Lung microvascular endothelial cell (primary cell): ENCODE data around the gene EPS15. TPM values are rescaled to one million over a fixed set of nuclear protein-coding genes. Genes with fewer than 3 reads are reported as not detected.
A peak's percentile ranks its signal among the peaks of the same experiment; 100 is the strongest.
"Not testable (repeated sequence)": the region's sequence is repeated elsewhere in the genome, so short reads cannot be mapped to it uniquely, and the experiment has no call there.

Experiments
- DNase-seq, 2 donors: peaks; one replicate each; pipeline versions ENCODE4 v3.0.0 to v3.0.0-alpha.2; 2010; ENCODE audit warnings: low read depth in 2 of 2
- total RNA-seq: library from RNA; depleted of rRNA; stranded (reverse); fragments of >200 nt; gene quantifications from 2 replicates; pipeline ENCODE4 v1.2.1, GENCODE V29; 2014

EPS15 gene
- total RNA-seq, 1 donor from 2014 or later: 83.1 TPM

- peak in 1 of 2 donors; percentile 7 for DNase-seq
Measured at GRCh38 chr1:51515312-51515960, 3.6 kb downstream of the EPS15 start.

- peak in 1 of 2 donors; percentile 11 for DNase-seq
Measured at GRCh38 chr1:51514733-51515132, 4.3 kb downstream of the EPS15 start.

DNA sequence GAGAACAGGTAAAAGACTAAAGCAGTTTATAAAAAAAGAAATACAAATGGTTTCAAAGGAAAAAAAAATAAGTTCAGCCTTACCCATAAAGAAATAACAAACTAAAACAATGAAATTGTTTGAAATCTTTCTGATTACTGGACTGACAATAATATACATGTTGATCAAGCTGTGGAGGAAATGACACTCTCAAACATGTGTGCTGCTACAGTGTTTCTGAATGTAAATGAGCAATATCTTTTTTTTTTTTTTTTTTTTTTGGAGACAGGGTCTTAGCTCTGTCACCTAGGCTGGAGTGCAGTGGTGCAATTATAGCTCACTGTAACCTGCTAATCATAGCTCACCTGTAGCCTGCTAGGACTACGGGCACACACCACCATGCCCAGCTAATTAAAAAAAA is 6.5 kb downstream of the EPS15 start:
- peak in 1 of 2 donors; percentile 35 for DNase-seq

DNA sequence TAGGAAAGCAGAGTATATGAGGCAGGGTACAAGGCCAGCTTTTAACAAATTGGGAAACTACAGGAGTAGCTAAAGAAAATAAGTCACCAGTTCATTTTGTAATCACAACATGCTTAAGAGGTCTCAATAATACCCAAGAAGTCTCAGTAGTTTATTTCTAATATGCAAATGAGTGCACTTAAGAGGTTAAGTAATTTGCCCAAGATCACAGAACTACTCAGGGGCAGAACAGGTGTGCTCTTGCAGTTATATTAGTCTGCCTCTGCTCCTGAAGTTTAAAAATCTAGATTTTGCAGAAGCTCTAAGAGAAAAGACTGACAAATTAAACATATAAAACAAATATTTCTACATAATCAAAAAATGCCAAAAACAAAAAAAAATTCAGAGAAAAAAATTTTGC is 6.9 kb downstream of the EPS15 start:
- DNase-seq: no peak

GRCh38 chr1:51509773-51510172 is 9.3 kb downstream of the EPS15 start:
- DNase-seq: no peak

GRCh38 chr1:51506537-51506936 is 12.5 kb downstream of the EPS15 start:
- DNase-seq: peak in 1 of 2 donors; percentile 16

DNA sequence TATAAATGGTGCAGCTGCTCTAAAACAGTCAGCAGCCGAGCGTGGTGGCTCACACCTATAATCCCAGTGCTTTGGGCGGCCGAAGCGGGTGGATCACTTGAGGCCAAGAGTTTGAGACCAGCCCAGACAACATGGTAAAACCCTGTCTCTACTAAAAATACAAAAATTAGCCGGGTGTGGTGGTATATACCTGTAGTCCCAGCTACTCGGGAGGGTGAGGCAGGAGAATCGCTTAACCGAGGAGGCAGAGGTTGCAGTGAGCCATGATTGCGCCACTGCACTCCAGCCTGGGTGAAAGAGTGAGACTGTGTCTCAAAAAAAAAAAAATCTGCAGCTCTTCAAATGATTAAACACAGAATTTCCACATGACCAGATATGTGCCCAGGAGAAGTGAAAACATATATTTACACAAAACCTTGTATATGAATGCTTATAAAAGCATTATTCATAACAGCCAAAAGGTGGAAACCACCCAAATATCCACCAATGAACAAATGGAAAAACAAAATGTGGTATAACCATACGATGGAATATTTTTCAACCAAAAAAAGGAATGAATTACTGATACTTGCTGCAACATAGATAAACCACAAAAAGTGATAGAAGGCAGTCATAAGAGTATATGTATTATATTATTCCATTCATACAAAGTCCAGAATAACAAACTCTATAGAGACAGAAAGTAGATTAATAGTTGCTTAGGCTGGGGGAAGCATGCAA is 14.1 kb downstream of the EPS15 start:
- no peak for DNase-seq

DNA sequence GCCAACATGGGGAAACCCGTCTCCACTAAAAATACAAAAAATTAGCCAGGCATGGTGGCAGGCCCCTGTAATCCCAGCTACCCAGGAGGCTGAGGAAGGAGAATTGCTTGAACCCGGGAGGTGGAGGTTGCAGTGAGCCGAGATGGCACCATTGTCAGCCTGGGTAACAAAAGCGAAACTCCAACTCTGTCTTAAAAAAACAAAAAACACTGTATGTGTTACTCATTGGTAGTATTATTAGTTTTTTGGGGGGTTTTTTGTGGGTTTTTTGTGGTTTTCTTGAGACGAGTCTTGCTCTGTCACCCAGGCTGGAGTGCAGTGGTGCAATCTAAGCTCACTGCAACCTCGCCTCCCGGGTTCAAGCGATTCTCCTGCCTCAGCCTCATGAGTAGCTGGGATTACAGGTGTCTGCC is 17.8 kb downstream of the EPS15 start:
- DNase-seq: not testable (repeated sequence)

- no peak for DNase-seq
Measured at GRCh38 chr1:51499694-51500093, 19.4 kb downstream of the EPS15 start.

DNA sequence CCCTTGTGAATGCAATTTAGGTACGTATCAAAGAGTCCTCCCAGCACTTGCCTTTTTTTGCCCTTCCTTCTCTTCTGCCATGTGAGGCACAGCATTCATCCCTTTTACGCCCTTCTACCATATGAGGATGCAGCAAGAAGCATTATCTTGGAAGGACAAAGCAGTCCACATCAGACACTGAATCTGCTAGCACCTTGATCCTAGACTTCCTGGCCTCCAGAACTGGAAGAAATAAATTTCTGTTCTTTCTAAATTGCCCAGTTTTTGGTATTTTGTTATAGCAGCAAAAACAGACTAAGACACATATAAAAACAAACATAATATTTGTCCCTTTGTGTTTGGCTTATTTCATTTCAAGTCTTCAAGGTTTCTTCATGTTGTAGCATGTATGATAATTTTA is 20.1 kb downstream of the EPS15 start:
- DNase-seq: no peak

DNA sequence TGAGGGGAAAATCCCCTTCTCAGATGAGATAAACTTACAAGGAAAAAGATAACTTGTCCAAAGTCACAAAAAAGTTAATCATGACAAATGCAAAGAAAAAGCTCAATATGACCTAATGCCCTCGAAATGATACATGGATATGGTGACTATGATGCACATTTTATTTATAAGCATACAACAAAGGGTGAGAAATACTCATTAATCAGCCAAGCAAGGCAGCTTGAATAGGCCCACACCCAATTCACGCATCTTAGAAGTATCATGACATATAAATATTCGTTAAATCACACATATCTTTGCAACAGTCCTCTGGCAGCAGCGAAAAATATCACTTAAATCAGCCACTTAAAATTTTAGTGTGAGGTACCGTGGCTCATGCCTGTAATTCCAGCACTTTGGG is 21.7 kb downstream of the EPS15 start:
- DNase-seq: no peak

GRCh38 chr1:51494138-51494830 is 24.8 kb downstream of the EPS15 start:
- no peak for DNase-seq

GRCh38 chr1:51491166-51491981 is 27.7 kb downstream of the EPS15 start:
- DNase-seq: no peak

DNA sequence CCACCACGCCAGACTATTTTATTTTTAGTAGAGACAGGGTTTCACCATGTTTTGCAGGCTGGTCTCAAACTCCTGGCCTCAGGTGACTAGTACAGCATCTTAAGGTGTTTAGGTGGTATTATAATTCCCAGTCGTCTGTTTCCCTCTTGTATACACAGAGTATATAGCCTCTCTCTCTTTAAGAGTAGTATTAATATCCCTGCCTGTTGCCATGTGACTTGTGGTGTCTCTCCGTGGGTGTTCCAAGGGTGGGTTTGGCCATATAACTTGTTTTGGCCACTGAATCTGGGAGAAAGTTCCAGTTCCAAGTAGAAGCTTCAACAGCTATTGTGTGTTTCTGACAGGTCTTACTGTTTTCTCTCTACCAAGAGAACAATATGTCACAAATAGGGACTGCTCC is 29.6 kb downstream of the EPS15 start:
- no peak for DNase-seq

DNA sequence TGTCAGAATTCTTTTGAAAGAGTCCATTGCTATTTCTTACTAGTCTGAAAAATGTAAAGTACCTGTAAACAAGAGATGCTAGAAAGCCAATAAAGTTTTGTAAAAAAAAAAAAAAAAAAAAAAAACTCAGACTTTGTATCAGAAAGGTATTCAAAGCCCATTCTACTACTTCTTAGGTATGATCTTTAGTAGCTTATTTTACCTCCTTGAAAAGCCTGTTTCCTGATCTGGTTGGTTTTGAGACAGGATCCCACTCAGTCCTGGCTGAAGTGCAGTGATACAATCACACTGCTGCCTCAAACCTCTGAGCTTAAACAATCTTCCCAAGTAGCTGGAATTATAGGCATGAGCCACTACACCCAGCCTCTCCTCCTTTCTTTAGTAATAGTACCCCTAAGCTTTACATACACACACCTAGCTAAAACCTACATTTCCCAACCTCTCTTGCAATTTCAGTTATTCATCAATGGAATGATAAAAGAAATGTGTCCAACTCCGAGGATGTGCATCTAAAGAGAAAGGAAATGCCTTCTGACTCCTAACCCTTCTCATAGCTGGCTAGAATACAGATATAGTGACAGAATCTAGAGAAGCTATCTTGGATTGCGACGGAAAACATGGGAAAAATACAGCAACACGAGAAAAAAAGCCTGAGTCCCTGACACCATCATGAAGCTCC is 30.6 kb downstream of the EPS15 start:
- peak; percentile 24 to 37 for DNase-seq

DNA sequence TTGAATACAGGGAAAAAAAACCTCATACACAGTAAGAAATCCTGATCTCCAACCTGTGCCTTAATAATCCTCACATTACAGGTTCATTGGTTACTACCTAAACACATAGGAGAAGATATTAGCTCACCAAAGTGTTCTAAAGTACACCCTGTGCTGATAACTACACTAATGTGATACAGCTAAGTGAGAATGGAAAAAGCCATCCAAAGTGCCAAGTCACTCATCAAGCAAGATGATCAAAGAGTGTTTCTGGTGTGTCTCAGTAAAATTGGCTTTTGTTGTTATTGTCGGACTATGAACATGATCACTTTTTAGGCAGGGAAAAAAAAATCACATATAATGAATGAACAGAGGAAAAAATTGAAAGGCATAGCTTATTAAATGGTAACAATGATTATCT is 31.4 kb downstream of the EPS15 start:
- peak in 1 of 2 donors; percentile 38 for DNase-seq

DNA sequence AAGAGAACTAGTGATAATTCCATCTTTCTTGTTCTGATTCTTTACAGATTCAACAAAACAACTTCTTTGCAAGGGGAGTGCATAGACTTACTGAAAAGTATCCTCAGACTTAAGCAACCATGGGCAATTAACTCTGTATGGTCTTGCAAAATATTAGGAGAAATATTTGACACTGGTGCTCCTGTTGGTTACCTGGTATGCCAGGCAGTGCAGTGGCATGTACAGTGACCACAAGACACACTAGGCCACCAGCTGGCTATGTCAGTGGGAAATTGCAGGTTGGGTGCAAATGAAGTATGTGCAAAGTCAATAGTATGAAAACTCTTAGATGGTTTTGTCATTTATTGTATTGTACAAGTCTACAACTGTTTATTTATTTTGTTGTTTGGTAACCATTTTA is 34.5 kb downstream of the EPS15 start:
- DNase-seq: no peak

- no peak for DNase-seq
Measured at GRCh38 chr1:51482881-51483280, 36.2 kb downstream of the EPS15 start.

- peak; percentile 25 to 48 for DNase-seq
Measured at GRCh38 chr1:51474832-51475620, 44.0 kb downstream of the EPS15 start.
